Anterior cingulate cortex (tissue), 58 donors: ENCODE results near the gene SCYGR3.
"Not testable (repeated sequence)": the region's sequence is repeated elsewhere in the genome, so short reads cannot be mapped to it uniquely, and the experiment has no call there.

Experiments
- DNase-seq, 58 donors: peaks; one replicate each; lab custom pipeline; 2025; lab: John Stamatoyannopoulos, UW

The SCYGR3 gene

GRCh38 chr2:227614246-227614645 is 394 bp downstream of the SCYGR3 start:
- DNase-seq, result no peak

- no peak for DNase-seq
These were observed 1.4 kb downstream of the SCYGR3 start for GRCh38 chr2:227613272-227613660.

- DNase-seq, result no peak
These were observed 1.9 kb downstream of the SCYGR3 start for GRCh38 chr2:227612546-227613271.

- no peak for DNase-seq
These were observed 4.5 kb downstream of the SCYGR3 start for GRCh38 chr2:227610123-227610522.

- DNase-seq, result no peak
These were observed 5.9 kb downstream of the SCYGR3 start for GRCh38 chr2:227608561-227609338.

- DNase-seq, result no peak
These were observed 6.7 kb downstream of the SCYGR3 start for GRCh38 chr2:227607941-227608340.

GRCh38 chr2:227606476-227606875 is 8.2 kb downstream of the SCYGR3 start:
- DNase-seq, result peak in 1 of 58 donors; percentile 1

GRCh38 chr2:227602358-227602757 is 12.3 kb downstream of the SCYGR3 start:
- no peak for DNase-seq

GRCh38 chr2:227598835-227599503 is 15.7 kb downstream of the SCYGR3 start, which contains the start of gene SCYGR2:
Gene SCYGR2, plus strand, starts transcription at chr2:227598893. Its CDS starts 0 bp downstream, at chr2:227598893.
- not testable (repeated sequence) for DNase-seq

GRCh38 chr2:227597998-227598397 is 16.6 kb downstream of the SCYGR3 start:
- DNase-seq, result no peak

GRCh38 chr2:227597036-227597435 is 17.6 kb downstream of the SCYGR3 start:
- no peak for DNase-seq

- DNase-seq, result no peak
These were observed 18.8 kb downstream of the SCYGR3 start for GRCh38 chr2:227595797-227596196.

GRCh38 chr2:227592694-227593387 is 21.8 kb downstream of the SCYGR3 start:
- no peak for DNase-seq

GRCh38 chr2:227582369-227582768 is 32.3 kb downstream of the SCYGR3 start:
- DNase-seq, result no peak

- DNase-seq, result no peak
These were observed 34.8 kb downstream of the SCYGR3 start for GRCh38 chr2:227579791-227580190.

GRCh38 chr2:227578642-227579041 is 36.0 kb downstream of the SCYGR3 start:
- no peak for DNase-seq

- no peak for DNase-seq
These were observed 37.1 kb downstream of the SCYGR3 start for GRCh38 chr2:227577555-227577954.

- no peak for DNase-seq
These were observed 37.8 kb downstream of the SCYGR3 start for GRCh38 chr2:227576812-227577211.

- DNase-seq, result no peak
These were observed 38.5 kb downstream of the SCYGR3 start for GRCh38 chr2:227576110-227576509.

GRCh38 chr2:227570615-227571014 is 44.0 kb downstream of the SCYGR3 start:
- no peak for DNase-seq

- no peak for DNase-seq
These were observed 45.8 kb downstream of the SCYGR3 start for GRCh38 chr2:227568852-227569169.
